GM19463 (cell line): ENCODE data around the gene SCUBE1.
"Not testable (repeated sequence)": the region's sequence is repeated elsewhere in the genome, so short reads cannot be mapped to it uniquely, and the experiment has no call there.

Source experiments
- ATAC-seq: cut with Tn5 transposase; IDR thresholded peaks from one replicate; pipeline ENCODE4 v1.9.1; 2021; ENCODE audit warnings: mild to moderate bottlenecking, moderate library complexity; ENCODE audit not compliant: unreplicated experiment

Gene SCUBE1

GRCh38 chr22:43287441-43287840 lies 55.7 kb downstream of the SCUBE1 start:
- no peak for ATAC-seq

DNA sequence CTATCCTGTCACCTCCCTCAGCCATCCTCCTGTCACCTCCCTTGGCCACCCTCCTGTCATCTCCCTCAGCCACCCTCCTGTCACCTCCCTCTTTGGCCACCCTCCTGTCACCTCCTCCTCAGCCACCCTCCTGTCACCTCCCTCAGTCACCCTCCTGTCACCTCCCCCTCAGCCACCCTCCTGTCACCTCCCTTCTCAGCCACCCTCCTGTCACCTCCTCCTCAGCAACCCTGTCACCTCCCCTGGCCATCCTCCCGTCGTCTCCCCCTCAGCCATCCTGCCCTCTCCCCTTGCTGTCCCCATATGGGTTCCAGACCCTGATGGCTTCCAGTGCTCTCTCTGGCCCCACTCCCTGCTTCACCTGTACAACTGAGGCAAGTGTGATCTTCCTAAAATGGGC lies 61.8 kb downstream of the SCUBE1 start:
- ATAC-seq = no peak

- not testable (repeated sequence) for ATAC-seq
Observed at GRCh38 chr22:43280523-43280886, 62.7 kb downstream of the SCUBE1 start.

DNA sequence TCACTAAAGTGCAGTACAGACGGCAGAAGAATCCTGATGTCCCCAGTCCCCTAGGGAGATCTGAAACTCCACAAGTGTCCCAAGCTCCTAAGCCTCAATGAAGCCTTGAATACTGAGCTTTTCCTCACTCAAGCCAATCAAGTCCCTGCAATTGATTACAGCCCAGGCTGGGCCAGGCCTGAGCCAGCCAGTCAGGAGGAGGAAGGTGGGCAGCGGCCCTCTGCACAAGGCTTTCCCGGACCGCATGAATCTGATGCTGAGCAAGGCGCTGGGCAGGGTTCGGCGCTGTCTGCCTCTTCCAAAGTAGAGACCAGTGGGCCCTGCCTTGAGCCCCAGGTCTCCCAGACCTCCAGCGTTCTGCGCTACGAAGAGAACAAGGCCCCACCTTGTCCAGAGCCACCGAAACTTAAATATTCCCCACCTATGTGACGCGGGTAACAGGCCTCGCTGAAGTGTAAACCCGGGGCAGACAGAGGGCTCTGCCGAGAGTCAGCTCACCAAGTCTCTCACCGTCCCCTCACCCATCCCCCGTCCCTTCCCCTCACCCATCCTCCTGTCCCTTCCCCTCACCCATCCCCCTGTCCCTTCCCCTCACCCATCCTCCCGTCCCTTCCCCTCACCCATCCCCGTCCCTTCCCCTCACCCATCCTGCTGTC lies 63.2 kb downstream of the SCUBE1 start:
- ATAC-seq = no peak

DNA sequence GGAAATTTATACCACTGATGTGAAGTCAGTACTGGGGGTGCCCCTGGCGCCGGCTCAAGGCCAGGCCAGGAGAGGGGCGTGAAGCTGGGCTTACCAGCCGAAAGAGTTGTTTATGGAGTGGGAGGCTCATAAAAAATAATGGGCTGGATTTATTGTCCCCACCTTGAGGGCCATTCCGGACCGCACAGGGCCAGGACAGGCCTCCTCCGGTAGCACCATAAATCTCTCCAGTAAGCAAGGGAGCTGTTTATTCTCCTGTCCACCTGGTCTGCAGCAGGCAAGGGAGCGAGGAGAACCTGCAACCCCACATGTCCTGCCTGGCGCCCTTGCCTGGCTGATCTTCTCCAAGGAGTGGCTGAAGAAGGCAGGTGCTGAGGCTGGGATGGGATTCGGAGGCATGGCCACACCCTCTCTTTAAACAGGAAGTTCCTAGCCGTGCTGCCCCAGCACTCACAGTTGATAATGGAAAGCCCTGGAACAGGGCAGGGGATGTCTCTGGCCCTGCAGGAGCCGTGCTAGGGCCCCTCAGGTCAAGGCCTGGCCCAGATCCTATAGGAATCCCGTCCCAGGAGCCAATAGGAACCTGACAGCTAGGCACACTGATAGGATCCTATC lies 65.1 kb downstream of the SCUBE1 start:
- no peak for ATAC-seq

DNA sequence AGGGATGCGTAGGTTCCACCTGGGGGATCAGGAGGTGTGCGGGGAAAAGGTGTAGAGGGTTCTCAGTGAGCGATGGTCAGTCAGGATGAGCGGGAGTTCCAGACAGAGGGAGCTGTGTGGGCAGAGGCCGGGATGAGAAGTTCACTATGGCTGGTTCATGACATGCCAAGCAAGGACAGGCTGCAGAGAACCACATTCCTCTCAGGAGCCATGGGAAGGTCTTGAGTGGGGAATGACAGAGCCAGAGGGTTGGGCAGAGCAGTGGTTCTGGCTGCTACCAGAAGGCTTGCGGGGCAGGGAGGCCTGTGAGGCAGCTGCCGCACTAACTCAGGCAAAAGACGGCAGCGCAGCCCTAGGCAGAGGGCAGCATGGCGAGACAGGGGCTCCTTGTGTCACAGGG lies 66.1 kb downstream of the SCUBE1 start:
- no peak for ATAC-seq

- ATAC-seq = no peak
Observed at GRCh38 chr22:43276321-43276720, 66.9 kb downstream of the SCUBE1 start.

DNA sequence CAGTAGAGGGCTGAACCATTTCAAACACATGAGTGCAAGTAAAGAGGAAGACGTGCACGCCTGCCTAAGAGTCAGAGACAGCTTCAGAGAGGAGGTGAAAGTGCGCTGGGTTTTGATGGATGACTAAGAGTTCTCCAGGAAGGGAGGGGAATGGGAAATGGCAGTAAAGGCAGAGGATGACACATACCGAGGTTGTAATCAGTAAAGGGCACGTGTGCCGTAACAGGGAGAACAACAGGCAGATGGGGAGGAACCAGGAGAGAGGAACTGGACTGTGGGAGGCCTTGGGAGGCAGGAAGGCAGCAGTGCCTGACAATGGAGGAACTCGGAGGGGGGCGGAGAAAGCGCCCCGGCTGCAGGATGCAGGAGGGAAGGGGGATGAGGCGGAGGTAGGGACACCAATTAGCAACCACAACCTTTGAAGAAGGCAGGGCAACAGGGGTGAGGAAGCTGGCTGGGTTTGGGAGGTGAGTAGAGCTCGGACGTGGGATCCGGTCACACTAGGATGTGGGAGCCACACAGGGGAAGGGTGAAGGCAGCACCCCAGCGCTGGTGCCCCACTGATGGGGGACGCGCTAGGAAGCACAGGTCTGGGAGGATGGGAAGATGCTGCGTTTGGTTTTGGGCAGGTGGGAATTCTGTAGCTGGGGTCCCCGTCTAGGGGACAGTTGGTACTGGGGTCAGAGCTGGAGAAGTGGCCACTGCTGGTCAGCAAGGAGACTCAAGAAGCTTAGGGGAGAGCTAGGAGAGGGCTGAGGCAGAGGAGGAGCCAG lies 67.4 kb downstream of the SCUBE1 start:
- ATAC-seq = no peak

GRCh38 chr22:43274595-43275240 lies 68.5 kb downstream of the SCUBE1 start:
- ATAC-seq = no peak

DNA sequence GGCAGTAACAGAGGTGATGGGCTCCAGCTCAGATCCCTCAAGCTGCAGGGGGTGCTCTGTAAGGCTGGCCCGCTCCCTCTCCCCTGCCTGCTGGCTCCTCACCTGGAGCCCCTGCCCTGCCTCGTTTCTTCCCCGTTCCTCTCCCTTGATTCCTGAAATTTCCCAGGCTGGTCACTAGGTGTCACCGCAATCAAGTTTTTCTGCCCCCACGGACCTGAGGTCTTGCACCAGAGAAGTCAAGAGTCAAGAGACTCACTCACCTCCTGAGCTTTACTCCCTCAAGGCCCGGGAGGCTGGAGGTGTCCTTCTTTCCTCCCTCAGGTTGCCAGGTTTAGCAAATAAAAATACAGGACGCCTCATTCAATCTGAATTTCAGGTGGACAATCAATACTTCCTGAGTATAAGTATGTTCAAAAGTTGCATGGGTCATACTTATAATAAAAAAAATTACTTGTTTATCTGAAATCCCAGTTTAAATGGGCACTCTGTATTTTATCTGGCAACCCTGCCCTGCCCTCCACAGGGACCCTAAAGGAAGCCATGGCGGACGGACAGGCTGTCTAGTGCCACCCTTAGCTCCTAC lies 69.2 kb downstream of the SCUBE1 start:
- no peak for ATAC-seq

DNA sequence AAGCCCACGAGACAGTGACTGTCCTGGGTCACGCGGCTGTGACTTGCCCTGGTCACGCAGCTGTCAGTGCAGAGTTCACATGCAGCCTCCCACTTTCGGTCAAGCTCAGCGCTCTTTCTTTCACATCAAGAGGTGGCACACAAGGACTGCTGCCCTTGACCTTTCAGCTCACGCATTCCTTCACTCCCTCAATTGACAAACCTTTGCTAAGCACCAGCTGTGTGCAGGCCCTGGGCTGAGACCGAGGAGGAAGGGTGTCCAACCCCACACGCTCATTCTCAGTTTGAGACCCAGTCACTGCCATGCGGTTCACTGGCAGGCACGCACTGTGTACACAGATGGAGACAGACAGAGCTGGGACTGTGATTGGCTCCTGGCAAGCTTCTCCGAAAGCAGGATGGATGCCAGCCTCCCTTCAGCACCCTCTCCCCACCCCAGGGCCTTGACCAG lies 70.3 kb downstream of the SCUBE1 start:
- ATAC-seq = no peak

DNA sequence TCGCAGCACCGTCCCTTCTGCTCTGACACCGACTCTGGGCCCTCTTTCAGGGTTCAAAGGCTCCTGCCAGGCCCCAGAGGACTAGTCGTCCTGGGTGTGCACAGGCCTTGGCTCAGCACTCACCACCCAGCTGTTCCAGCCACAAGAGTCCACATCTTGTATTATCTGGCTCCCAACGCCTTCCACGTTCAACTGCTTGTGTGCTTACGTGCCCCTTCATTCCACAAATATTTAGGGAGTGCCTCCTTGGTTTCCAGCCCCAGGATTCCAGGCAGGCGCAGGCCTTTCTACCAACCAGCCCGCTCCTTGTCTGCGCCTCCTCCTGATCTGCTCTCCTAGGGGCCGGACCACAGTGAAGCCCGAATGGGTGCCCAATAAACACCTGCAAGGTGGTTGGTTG lies 70.9 kb downstream of the SCUBE1 start:
- no peak for ATAC-seq

- no peak for ATAC-seq
Observed at GRCh38 chr22:43270949-43271348, 72.2 kb downstream of the SCUBE1 start.

GRCh38 chr22:43270314-43270908 lies 72.8 kb downstream of the SCUBE1 start:
- no peak for ATAC-seq

- ATAC-seq = no peak
Observed at GRCh38 chr22:43269646-43270045, 73.5 kb downstream of the SCUBE1 start.

- ATAC-seq = no peak
Observed at GRCh38 chr22:43269246-43269645, 73.9 kb downstream of the SCUBE1 start.

- ATAC-seq = no peak
Observed at GRCh38 chr22:43267981-43268660, 75.1 kb downstream of the SCUBE1 start.

- no peak for ATAC-seq
Observed at GRCh38 chr22:43267332-43267980, 75.7 kb downstream of the SCUBE1 start.

DNA sequence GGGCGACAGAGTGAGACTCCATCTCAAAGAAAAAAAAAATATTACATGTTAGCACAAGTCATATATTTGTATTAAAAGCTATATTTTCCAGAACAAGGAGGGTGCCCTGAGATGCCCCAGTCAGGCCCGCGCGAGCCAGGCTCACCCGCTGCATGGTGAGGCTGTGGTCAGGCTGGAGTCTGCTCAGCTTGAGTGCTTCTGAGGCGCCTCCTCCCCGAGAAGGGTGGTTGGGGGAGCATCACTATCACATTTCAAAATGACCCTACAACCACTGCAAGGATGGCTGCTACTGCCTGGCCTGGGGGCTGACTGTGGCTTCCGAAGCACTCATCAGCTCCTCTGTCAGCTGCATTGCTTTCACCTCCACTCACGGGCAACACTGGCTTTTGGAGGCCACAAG lies 77.1 kb downstream of the SCUBE1 start:
- no peak for ATAC-seq
